HepG2 (cell line): ENCODE measurements around the gene CETN2. TPM values are rescaled to one million over a fixed set of nuclear protein-coding genes. Genes with fewer than 3 reads are reported as not detected.

ENCODE experiments used
- BHLHE40 ChIP-seq: IDR thresholded peaks from 2 replicates; pipeline ENCODE4 v1.6.1; 2011; ENCODE audit warnings: low read length, improper control_type of control experiment
- ESRRA ChIP-seq: sonication (generic); formaldehyde crosslinking; IDR thresholded peaks from 2 replicates; pipeline ENCODE4 v1.5.1; 2020; ENCODE audit warnings: mild to moderate bottlenecking, low read depth, missing genetic modification reagents
- JUN ChIP-seq: sonication (generic); formaldehyde crosslinking; IDR thresholded peaks from 2 replicates; pipeline ENCODE4 v1.4.0; 2020; ENCODE audit warnings: mild to moderate bottlenecking, missing genetic modification reagents
- KDM2A ChIP-seq: sonication (generic); formaldehyde crosslinking; IDR thresholded peaks from 2 replicates; pipeline ENCODE4 v1.4.0; 2020; ENCODE audit warnings: low read depth, missing genetic modification reagents, borderline replicate concordance
- KDM5B ChIP-seq: sonication (generic); formaldehyde crosslinking; IDR thresholded peaks from 2 replicates; pipeline ENCODE4 v1.4.0; 2020; ENCODE audit warnings: missing genetic modification reagents, mild to moderate bottlenecking, borderline replicate concordance
- MEIS1 ChIP-seq: sonication (generic); formaldehyde crosslinking; IDR thresholded peaks from 2 replicates; pipeline ENCODE4 v1.9.0; 2021; ENCODE audit warnings: mild to moderate bottlenecking, missing genetic modification reagents, moderate library complexity, borderline replicate concordance
- MYC ChIP-seq: sonication (generic); formaldehyde crosslinking; IDR thresholded peaks from 2 replicates; pipeline ENCODE4 v1.9.0; 2021; ENCODE audit warnings: missing genetic modification reagents, borderline replicate concordance
- NR2F6 ChIP-seq, 2 experiments: IDR thresholded peaks; 2 replicates each; pipeline ENCODE4 v1.6.1; 2016; ENCODE audit warnings: antibody characterized with exemption in 1 of 2, mild to moderate bottlenecking in 1 of 2
- PHF20 ChIP-seq: sonication (generic); formaldehyde crosslinking; IDR thresholded peaks from 2 replicates; pipeline ENCODE4 v1.5.0; 2020; ENCODE audit warnings: mild to moderate bottlenecking, missing genetic modification reagents
- RFXAP ChIP-seq: sonication (generic); formaldehyde crosslinking; IDR thresholded peaks from 2 replicates; pipeline ENCODE4 v1.4.0; 2020; ENCODE audit warnings: missing genetic modification reagents, borderline replicate concordance
- SAP130 ChIP-seq: IDR thresholded peaks from 2 replicates; pipeline ENCODE4 v1.6.1; 2016; ENCODE audit warnings: low read depth
- SP1 ChIP-seq, 2 experiments: fragments of 450-650 bp in 1 of 2; sonication (generic) in 1 of 2; formaldehyde crosslinking in 1 of 2; IDR thresholded peaks; 2 replicates each; pipeline versions ENCODE4 v1.4.0 to v1.6.1; 2016 to 2020; ENCODE audit warnings: missing genetic modification reagents in 1 of 2
- ZBTB21 ChIP-seq: sonication (generic); formaldehyde crosslinking; IDR thresholded peaks from 2 replicates; pipeline ENCODE4 v1.4.0; 2020; ENCODE audit warnings: missing genetic modification reagents
- ZNF264 ChIP-seq: sonication (generic); formaldehyde crosslinking; IDR thresholded peaks from 2 replicates; pipeline ENCODE4 v1.4.0; 2020; ENCODE audit warnings: missing genetic modification reagents
- polyA plus RNA-seq, 8 experiments: library from polyadenylated mRNA; depleted of rRNA in 3 of 8; stranded (reverse) in 7 of 8; unstranded in 1 of 8; fragments of >200 nt; fragmentation: Illumina TruSeq in 4 of 8; extraction: Trizol in 4 of 8; gene quantifications; 2 replicates each; pipeline versions ENCODE4 v1.2.1 to v1.2.3, GENCODE V29; 2011 to 2016; ENCODE audit warnings: low read depth in 4 of 8, missing spikeins in 1 of 8, mixed read lengths in 1 of 8; ENCODE audit not compliant: insufficient read depth in 1 of 8
- total RNA-seq, 5 experiments: library from RNA; depleted of rRNA; stranded (reverse); fragments of >200 nt; fragmentation: Illumina TruSeq; extraction: Trizol; gene quantifications; 2 replicates each; pipeline ENCODE4 v1.2.3, GENCODE V29; 2016; ENCODE audit warnings: low read depth in 1 of 5
- TF ChIP-seq, protein P1 (sequence below): IDR thresholded peaks from 2 replicates; pipeline ENCODE4 v1.6.1; 2016; ENCODE audit warnings: mild to moderate bottlenecking
- TF ChIP-seq, protein P2 (sequence below): sonication (generic); formaldehyde crosslinking; IDR thresholded peaks from 2 replicates; pipeline ENCODE4 v1.8.0; 2022; ENCODE audit warnings: missing genetic modification reagents, mild to moderate bottlenecking, borderline replicate concordance
- TF ChIP-seq, protein P3 (sequence below): sonication (generic); formaldehyde crosslinking; IDR thresholded peaks from 2 replicates; pipeline ENCODE4 v1.5.0; 2020; ENCODE audit warnings: mild to moderate bottlenecking, missing genetic modification reagents, borderline replicate concordance
- TF ChIP-seq, protein P4 (sequence below): sonication (generic); formaldehyde crosslinking; IDR thresholded peaks from 2 replicates; pipeline ENCODE4 v1.8.0; 2023; ENCODE audit warnings: mild to moderate bottlenecking, missing genetic modification reagents
- TF ChIP-seq, protein P5 (sequence below): sonication (generic); formaldehyde crosslinking; IDR thresholded peaks from 2 replicates; pipeline ENCODE4 v1.8.0; 2022; ENCODE audit warnings: missing genetic modification reagents, low read depth, mild to moderate bottlenecking, borderline replicate concordance

CETN2 gene
- total and polyA plus RNA-seq, 2 of the 13 experiments (the other 11 are each of a cell fraction or from before 2014, with no cell fraction given), result 17.2 to 85.4 TPM

DNA sequence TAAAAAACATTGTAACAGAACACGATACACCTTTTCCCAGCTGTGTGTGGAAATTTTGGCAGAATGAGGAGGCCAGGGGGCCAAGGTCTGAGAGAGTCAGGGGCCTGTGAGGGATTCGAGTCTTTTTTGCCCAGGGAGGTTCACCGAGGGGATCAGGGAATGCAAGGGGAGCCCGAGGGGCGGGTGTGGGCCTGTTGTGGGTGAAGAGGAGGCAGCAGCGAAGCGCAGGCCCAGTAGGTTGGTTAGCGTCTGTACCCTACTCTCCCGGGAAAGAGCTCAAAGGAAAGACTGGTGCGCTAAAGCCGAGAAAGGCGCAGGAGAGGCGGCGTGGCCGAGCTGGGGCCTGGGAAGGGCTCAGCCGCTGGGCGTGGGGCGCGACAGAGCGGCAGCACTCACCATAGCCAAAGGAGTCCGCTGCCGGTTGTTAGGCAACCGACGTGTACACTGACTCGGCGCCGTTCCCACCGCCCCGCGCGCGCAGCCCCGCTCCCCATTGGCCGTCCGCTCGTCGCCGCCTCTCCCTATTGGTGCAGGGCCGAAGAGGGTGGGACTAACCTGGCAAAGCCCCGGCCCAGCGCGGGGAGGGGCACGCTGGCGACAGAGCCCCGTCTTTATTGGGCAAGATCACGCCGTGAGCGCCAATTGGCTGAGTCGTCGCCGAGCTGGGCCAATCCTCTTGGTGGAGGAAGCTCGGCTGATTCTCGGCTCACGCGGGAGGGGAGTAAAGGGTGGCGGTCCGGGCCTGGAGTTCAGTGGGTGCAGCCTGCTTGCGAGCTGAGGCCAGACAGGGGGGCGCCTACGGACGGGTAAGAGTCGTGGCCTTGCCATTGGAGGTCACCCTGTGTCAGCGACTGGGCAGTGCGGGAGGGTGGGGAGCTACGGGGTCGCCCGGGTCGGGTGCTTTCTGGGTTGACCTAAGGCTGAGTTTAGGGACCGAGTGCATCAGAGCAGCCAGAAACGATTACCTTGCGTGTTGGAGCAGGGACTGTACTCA is at the start of gene CETN2, which contains the start of gene NSDHL (continued):
- TF ChIP-seq JUN (no peak), SP1 (IDR thresholded peaks at IDR 0.05) (no peak), SP1 (CRISPR knock-in tag; IDR thresholded peaks at IDR 0.05) (peak; percentile 67; the same call in 1 of the 2 replicates), SAP130 (CRISPR knock-in tag) (peak; percentile 78), ESRRA (CRISPR knock-in tag) (peak; percentile 40; the same call in 1 of the 2 replicates), NR2F6 (IDR thresholded peaks at IDR 0.05) (peak; percentile 46), NR2F6 (CRISPR knock-in tag; IDR thresholded peaks at IDR 0.05) (peak; percentile 40; the same call in 1 of the 2 replicates), ZNF264 (no peak), MEIS1 (CRISPR knock-in tag) (no peak), KDM5B (CRISPR knock-in tag) (no peak), KDM2A (no peak; the same call in 1 of the 2 replicates), PHF20 (CRISPR knock-in tag) (peak; percentile 41; the same call in 1 of the 2 replicates), BHLHE40 (0 out of 2 replicates have a peak, but pooled peaks have one; percentile 7), ZBTB21 (CRISPR knock-in tag) (no peak), RFXAP (CRISPR knock-in tag) (peak; percentile 92), MYC (peak; percentile 54; the same call in 1 of the 2 replicates)
- TF ChIP-seq, protein P1, sequence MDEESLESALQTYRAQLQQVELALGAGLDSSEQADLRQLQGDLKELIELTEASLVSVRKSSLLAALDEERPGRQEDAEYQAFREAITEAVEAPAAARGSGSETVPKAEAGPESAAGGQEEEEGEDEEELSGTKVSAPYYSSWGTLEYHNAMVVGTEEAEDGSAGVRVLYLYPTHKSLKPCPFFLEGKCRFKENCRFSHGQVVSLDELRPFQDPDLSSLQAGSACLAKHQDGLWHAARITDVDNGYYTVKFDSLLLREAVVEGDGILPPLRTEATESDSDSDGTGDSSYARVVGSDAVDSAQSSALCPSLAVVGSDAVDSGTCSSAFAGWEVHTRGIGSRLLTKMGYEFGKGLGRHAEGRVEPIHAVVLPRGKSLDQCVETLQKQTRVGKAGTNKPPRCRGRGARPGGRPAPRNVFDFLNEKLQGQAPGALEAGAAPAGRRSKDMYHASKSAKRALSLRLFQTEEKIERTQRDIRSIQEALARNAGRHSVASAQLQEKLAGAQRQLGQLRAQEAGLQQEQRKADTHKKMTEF, result peak; percentile 20; the same call in 1 of the 2 replicates
- TF ChIP-seq, protein P2, sequence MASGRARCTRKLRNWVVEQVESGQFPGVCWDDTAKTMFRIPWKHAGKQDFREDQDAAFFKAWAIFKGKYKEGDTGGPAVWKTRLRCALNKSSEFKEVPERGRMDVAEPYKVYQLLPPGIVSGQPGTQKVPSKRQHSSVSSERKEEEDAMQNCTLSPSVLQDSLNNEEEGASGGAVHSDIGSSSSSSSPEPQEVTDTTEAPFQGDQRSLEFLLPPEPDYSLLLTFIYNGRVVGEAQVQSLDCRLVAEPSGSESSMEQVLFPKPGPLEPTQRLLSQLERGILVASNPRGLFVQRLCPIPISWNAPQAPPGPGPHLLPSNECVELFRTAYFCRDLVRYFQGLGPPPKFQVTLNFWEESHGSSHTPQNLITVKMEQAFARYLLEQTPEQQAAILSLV (CRISPR knock-in tag), result 0 out of 2 replicates have a peak, but pooled peaks have one; percentile 61
- TF ChIP-seq, protein P3, sequence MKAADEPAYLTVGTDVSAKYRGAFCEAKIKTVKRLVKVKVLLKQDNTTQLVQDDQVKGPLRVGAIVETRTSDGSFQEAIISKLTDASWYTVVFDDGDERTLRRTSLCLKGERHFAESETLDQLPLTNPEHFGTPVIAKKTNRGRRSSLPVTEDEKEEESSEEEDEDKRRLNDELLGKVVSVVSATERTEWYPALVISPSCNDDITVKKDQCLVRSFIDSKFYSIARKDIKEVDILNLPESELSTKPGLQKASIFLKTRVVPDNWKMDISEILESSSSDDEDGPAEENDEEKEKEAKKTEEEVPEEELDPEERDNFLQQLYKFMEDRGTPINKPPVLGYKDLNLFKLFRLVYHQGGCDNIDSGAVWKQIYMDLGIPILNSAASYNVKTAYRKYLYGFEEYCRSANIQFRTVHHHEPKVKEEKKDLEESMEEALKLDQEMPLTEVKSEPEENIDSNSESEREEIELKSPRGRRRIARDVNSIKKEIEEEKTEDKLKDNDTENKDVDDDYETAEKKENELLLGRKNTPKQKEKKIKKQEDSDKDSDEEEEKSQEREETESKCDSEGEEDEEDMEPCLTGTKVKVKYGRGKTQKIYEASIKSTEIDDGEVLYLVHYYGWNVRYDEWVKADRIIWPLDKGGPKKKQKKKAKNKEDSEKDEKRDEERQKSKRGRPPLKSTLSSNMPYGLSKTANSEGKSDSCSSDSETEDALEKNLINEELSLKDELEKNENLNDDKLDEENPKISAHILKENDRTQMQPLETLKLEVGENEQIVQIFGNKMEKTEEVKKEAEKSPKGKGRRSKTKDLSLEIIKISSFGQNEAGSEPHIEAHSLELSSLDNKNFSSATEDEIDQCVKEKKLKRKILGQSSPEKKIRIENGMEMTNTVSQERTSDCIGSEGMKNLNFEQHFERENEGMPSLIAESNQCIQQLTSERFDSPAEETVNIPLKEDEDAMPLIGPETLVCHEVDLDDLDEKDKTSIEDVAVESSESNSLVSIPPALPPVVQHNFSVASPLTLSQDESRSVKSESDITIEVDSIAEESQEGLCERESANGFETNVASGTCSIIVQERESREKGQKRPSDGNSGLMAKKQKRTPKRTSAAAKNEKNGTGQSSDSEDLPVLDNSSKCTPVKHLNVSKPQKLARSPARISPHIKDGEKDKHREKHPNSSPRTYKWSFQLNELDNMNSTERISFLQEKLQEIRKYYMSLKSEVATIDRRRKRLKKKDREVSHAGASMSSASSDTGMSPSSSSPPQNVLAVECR (CRISPR knock-in tag), result peak; percentile 90
- TF ChIP-seq, protein P4, sequence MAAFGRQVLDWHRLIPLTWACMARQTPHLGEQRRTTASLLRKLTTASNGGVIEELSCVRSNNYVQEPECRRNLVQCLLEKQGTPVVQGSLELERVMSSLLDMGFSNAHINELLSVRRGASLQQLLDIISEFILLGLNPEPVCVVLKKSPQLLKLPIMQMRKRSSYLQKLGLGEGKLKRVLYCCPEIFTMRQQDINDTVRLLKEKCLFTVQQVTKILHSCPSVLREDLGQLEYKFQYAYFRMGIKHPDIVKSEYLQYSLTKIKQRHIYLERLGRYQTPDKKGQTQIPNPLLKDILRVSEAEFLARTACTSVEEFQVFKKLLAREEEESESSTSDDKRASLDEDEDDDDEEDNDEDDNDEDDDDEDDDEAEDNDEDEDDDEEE (CRISPR knock-in tag), result no peak
- TF ChIP-seq, protein P5, sequence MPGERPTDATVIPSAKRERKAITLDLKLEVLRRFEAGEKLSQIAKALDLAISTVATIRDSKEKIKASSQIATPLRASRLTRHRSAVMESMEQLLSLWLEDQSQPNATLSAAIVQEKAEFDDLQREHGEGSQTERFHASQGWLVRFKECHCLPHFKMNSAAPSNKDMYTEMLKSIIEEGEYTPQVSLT (CRISPR knock-in tag), result no peak
